ENCODE measurements around the gene GIT1.

The GIT1 gene

GRCh38 chr17:29629839-29630238 lies 40.4 kb upstream of the GIT1 start:
- Histone ChIP-seq H3K4me3 (replicated peaks; ENCODE audit: insufficient read depth, low read length) (no peak overlapping the region), H3K27me3 (ENCODE audit: insufficient read depth, poor library complexity, severe bottlenecking) (no peaks in the 10 kb centered on the region), H3K27ac (replicated peaks) (no peak overlapping the region)
- DNase-seq (ENCODE audit: low read depth in 1 of 2, low spot score in 1 of 2): no peak
- TF ChIP-seq SPI1 (IDR thresholded peaks at IDR 0.05; ENCODE audit: borderline replicate concordance, low read depth) (no peak), POLR2AphosphoS5 (IDR thresholded peaks at IDR 0.05; ENCODE audit: low read depth) (no peak), GABPA (IDR thresholded peaks at IDR 0.05; ENCODE audit: low read depth) (no peak)
- TF ChIP-seq, protein P1, sequence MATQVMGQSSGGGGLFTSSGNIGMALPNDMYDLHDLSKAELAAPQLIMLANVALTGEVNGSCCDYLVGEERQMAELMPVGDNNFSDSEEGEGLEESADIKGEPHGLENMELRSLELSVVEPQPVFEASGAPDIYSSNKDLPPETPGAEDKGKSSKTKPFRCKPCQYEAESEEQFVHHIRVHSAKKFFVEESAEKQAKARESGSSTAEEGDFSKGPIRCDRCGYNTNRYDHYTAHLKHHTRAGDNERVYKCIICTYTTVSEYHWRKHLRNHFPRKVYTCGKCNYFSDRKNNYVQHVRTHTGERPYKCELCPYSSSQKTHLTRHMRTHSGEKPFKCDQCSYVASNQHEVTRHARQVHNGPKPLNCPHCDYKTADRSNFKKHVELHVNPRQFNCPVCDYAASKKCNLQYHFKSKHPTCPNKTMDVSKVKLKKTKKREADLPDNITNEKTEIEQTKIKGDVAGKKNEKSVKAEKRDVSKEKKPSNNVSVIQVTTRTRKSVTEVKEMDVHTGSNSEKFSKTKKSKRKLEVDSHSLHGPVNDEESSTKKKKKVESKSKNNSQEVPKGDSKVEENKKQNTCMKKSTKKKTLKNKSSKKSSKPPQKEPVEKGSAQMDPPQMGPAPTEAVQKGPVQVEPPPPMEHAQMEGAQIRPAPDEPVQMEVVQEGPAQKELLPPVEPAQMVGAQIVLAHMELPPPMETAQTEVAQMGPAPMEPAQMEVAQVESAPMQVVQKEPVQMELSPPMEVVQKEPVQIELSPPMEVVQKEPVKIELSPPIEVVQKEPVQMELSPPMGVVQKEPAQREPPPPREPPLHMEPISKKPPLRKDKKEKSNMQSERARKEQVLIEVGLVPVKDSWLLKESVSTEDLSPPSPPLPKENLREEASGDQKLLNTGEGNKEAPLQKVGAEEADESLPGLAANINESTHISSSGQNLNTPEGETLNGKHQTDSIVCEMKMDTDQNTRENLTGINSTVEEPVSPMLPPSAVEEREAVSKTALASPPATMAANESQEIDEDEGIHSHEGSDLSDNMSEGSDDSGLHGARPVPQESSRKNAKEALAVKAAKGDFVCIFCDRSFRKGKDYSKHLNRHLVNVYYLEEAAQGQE (IDR thresholded peaks at IDR 0.05; ENCODE audit: insufficient replicate concordance, low read depth): no peak
- TF ChIP-seq, protein P2, sequence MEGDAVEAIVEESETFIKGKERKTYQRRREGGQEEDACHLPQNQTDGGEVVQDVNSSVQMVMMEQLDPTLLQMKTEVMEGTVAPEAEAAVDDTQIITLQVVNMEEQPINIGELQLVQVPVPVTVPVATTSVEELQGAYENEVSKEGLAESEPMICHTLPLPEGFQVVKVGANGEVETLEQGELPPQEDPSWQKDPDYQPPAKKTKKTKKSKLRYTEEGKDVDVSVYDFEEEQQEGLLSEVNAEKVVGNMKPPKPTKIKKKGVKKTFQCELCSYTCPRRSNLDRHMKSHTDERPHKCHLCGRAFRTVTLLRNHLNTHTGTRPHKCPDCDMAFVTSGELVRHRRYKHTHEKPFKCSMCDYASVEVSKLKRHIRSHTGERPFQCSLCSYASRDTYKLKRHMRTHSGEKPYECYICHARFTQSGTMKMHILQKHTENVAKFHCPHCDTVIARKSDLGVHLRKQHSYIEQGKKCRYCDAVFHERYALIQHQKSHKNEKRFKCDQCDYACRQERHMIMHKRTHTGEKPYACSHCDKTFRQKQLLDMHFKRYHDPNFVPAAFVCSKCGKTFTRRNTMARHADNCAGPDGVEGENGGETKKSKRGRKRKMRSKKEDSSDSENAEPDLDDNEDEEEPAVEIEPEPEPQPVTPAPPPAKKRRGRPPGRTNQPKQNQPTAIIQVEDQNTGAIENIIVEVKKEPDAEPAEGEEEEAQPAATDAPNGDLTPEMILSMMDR (IDR thresholded peaks at IDR 0.05; ENCODE audit: insufficient read depth, low read length): no peak

- no peaks in the 10 kb centered on the region for H3K27me3 ChIP-seq (ENCODE audit: insufficient read depth, poor library complexity, severe bottlenecking)
- no peak for DNase-seq (ENCODE audit: low read depth in 1 of 2, low spot score in 1 of 2)
- H3K4me3 ChIP-seq (replicated peaks; ENCODE audit: insufficient read depth, low read length): no peak overlapping the region
- no peak overlapping the region for H3K27ac ChIP-seq (replicated peaks)
- TF ChIP-seq POLR2AphosphoS5 (IDR thresholded peaks at IDR 0.05; ENCODE audit: low read depth): no peak
- no peak for TF ChIP-seq SPI1 (IDR thresholded peaks at IDR 0.05; ENCODE audit: borderline replicate concordance, low read depth)
- TF ChIP-seq, protein P1 (IDR thresholded peaks at IDR 0.05; ENCODE audit: insufficient replicate concordance, low read depth): no peak
- TF ChIP-seq GABPA (IDR thresholded peaks at IDR 0.05; ENCODE audit: low read depth): no peak
- TF ChIP-seq, protein P2 (IDR thresholded peaks at IDR 0.05; ENCODE audit: insufficient read depth, low read length): no peak
Observed at GRCh38 chr17:29628644-29629043, 39.2 kb upstream of the GIT1 start.

DNA sequence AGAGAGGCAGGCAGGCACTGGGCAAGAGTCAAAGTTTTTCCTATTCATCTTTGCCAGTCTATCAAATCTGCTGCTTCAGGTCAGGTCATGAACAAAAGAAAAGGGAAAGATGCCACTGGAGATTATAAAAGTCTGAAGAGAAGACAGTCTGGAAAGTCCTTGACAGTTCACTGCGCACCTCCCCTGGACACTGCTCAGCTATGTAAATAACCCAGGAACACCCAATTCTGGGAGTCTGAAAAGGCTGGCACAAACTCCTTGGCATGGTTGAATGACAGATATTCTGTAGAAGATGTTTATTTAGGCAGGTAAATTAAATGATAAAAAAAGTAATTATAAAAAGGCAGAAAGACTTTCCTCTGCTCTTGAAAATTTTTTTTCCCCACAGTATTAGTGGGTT lies 38.5 kb upstream of the GIT1 start:
- TF ChIP-seq, protein P1 (IDR thresholded peaks at IDR 0.05; ENCODE audit: insufficient replicate concordance, low read depth): no peak
- no peak for TF ChIP-seq GABPA (IDR thresholded peaks at IDR 0.05; ENCODE audit: low read depth)
- TF ChIP-seq POLR2AphosphoS5 (IDR thresholded peaks at IDR 0.05; ENCODE audit: low read depth): no peak
- TF ChIP-seq SPI1 (IDR thresholded peaks at IDR 0.05; ENCODE audit: borderline replicate concordance, low read depth): no peak
- TF ChIP-seq, protein P2 (IDR thresholded peaks at IDR 0.05; ENCODE audit: insufficient read depth, low read length): no peak
- Histone ChIP-seq H3K27me3 (ENCODE audit: insufficient read depth, poor library complexity, severe bottlenecking) (no peaks in the 10 kb centered on the region), H3K27ac (replicated peaks) (no peak overlapping the region), H3K4me3 (replicated peaks; ENCODE audit: insufficient read depth, low read length) (no peak overlapping the region)
- DNase-seq (ENCODE audit: low read depth in 1 of 2, low spot score in 1 of 2): no peak
